HG02642 (cell line): ENCODE data around the gene TMEM69.
"Not testable (repeated sequence)": the region's sequence is repeated elsewhere in the genome, so short reads cannot be mapped to it uniquely, and the experiment has no call there.

Source experiments
- ATAC-seq: cut with Tn5 transposase; IDR thresholded peaks from one replicate; pipeline ENCODE4 v1.9.1; 2021; ENCODE audit warnings: mild to moderate bottlenecking; ENCODE audit not compliant: unreplicated experiment, poor library complexity

TMEM69 gene

DNA sequence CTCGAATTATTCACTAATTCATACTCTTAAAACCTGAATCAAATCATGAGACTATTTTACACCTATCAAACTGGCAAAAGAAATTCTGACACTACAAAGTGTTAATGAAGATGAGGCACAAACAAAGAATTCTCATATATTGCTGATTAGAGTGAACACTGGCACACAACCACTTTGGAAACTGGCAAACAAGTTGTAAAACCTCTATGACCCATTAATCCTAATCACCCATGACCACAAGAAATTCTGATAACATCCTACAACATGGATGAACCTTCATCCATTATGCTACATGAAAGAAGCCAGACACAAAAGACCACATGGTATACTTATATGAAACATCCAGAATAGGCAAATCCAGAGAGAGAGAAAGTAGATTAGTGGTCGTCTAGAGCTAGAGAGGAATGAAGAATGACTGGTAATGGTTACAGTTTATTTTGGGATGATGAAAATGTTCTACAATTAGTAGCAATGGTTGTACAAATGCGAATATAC lies 10.2 kb upstream of the TMEM69 start:
- ATAC-seq = no peak

GRCh38 chr1:45678489-45678888 lies 9.5 kb upstream of the TMEM69 start:
- no peak for ATAC-seq

- no peak for ATAC-seq
Measured at GRCh38 chr1:45679123-45679522, 8.9 kb upstream of the TMEM69 start.

- no peak for ATAC-seq
Measured at GRCh38 chr1:45682942-45683341, 5.0 kb upstream of the TMEM69 start.

DNA sequence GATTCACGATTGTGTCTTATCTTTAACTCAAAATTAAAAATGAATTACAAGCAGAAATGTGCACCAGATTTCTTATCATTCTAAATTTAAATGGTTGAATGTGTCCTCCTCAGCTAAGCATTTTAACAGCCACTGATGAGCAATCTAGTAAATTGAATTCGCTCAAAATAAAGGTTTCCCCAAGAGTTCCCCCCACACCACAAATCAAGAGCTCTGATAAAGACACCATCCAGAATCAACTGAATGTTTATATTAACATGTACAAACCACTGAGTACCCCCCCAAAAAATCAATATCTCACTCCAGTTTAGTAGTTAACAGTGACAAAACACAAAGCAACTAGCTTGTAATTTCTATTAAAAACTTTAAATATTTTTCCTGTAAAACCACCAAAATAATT lies 3.6 kb upstream of the TMEM69 start:
- ATAC-seq = no peak

GRCh38 chr1:45685308-45686014 lies 2.5 kb upstream of the TMEM69 start:
- no peak for ATAC-seq

DNA sequence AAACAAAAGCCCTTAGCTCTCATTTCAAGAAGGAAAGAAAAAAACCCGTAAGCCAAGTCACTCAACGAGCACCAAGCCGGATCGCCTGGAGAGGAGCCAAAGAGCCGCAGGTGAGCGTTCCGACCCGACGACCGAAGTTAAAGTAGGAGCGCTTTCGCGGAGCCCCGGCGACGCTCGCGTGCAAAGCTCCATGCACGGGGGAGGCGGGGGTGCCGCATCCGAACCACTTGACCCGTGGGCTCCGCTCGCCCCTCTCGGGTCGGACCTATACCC lies 2.0 kb upstream of the TMEM69 start:
- peak; percentile 9 for ATAC-seq

- peak; percentile 65 for ATAC-seq
Measured at GRCh38 chr1:45686288-45687013, 1.5 kb upstream of the TMEM69 start, which contains the start of gene GPBP1L1. TSS of gene GPBP1L1 (minus strand) at chr1:45686533. CDS start at chr1:45659087, 27,446 bp downstream.

DNA sequence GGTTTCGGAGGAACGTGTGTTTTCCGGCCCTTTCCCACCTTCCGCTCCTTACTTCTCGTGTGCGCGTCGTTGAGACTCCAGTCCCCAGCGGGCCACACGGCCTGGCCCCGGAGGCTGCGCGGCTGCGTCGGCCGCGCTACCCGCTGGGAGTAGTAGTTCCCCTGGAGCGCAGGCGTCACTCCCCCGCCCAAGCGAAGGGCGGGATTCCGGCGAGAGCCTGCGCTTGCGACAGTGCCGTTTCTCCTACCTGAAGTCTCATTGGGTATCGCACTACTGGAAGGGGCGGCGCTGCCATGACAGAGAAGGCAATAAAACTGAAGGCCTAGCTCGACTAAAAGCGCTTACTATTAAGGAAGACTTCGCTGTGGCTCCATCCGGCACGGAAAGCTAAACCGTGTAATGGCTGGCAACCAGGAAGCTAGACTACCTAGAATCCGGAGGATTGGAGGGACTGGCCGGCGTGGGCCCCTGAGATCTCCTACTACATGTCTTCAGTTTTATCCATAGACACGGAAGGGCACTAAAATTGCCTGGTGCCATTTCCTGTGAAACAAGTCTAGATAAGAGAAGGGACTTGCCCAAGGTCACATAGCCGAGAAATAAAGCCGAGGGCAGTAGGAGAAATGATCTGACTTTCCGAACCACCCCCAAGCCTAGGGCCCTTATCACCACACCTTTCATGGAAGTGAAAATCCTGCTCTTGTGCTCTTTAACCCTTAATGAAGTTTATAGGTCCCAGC lies 797 bp upstream of the TMEM69 start:
- ATAC-seq = peak; percentile 83

- not testable (repeated sequence) for ATAC-seq
Measured at GRCh38 chr1:45693811-45694210, 5.8 kb downstream of the TMEM69 start.

DNA sequence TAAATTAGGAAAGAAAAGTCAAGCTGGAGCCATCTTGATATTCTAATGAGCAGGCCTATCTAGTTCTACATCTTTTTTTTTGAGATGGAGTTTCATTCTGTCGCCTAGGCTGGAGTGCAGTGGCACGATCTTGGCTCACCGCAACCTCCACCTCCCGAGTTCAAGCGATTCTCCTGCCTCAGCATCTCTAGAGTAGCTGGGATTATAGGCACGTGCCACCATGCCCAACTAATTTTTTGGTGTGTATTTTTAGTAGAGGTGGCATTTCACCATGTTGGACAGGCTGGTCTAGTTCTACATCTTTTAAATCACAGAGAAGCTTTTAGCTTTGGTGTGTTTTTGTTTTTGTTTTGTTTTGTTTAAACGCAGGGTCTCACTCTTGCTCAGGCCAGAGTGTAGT lies 6.8 kb downstream of the TMEM69 start:
- no peak for ATAC-seq

DNA sequence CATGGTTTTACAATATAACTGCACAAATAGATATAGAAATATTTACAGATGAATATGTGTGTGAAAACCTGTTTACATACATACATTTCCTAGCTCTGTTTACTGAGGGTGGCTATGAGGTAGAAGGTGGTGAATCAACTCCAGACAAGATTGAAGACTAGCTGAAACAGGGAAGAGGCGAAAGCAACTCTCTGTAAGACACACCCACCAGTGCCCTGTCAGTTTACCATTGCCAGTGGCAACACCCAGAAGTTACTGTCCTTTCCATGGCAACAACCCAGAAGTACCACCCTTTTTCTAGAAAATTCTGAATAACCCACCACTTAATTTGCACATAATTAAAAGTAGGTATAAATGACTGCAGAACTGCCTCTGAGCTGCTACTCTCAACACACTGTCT lies 16.7 kb downstream of the TMEM69 start:
- no peak for ATAC-seq

- ATAC-seq = no peak
Measured at GRCh38 chr1:45713711-45714110, 25.7 kb downstream of the TMEM69 start.

DNA sequence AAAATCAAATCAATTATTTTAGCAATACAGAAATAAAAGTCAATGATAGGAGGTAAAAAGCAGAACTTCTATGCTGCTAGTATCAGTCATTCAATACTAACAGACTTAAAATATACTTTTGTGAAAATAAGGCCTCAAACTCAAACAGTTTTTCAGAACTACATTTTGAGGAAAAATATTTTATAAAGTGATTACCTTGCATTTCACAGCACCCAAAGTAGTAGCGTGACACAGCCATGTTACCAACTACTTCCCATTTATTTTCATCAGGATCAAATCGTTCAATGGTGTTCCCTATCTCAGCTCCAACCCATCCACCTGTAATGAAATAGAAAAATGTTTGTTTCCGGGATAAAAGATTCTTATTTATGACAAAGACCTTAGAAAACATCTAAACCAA lies 28.7 kb downstream of the TMEM69 start:
- no peak for ATAC-seq

DNA sequence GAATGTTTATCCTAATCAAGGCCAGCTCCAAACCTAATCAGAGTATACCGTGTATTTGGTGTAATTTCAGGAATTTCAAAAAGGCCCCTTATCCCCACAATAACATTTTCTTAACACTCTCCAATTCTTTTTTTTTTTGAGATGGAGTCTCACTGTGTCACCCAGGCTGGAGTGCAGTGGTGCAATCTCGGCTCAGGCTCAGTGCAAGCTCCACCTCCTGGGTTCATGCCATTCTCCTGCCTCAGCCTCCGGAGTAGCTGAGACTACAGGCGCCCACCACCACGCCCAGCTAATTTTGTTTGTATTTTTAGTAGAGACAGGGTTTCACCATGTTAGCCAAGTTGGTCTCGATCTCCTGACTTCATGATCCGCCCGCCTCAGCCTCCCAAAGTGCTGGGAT lies 29.4 kb downstream of the TMEM69 start:
- not testable (repeated sequence) for ATAC-seq

DNA sequence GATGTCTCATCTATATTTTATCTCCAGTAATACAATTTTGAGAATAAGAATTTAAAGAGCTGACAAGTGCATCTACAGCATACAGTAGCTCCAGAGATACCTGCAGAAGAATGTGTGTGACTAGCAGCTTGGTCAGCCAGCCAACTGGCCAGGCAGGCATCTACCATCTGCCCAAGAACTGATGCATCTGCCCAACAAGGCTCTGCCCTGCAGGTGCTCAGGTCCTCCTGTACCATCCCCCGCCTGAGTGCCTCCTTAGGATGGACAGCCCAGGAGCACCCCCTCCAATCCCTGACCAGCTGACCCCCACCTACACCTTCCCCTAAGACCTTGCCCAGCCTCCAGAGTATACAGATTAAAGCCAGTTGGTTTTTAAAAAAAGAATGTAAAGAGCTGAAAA lies 30.3 kb downstream of the TMEM69 start:
- no peak for ATAC-seq

- no peak for ATAC-seq
Measured at GRCh38 chr1:45721207-45721606, 33.2 kb downstream of the TMEM69 start.

DNA sequence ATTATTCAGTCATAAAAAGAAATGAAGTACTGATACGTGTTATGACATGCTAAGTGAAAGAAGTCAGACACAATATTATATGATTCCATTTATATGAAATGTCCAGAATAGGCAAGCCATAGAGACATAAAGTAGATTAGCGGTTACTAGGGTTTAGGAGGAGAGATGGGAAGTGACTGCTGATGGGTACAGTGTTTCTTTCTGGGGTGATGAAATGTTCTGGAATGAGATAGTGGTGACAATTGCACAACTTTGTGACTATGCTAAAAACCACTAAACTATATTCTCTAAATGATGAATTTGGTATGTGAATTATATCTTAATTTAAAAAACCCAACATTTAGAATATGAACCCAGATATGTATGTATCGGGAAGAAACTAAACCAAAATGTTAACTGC lies 34.8 kb downstream of the TMEM69 start:
- ATAC-seq = no peak

GRCh38 chr1:45723248-45723930 lies 35.4 kb downstream of the TMEM69 start:
- ATAC-seq = no peak

DNA sequence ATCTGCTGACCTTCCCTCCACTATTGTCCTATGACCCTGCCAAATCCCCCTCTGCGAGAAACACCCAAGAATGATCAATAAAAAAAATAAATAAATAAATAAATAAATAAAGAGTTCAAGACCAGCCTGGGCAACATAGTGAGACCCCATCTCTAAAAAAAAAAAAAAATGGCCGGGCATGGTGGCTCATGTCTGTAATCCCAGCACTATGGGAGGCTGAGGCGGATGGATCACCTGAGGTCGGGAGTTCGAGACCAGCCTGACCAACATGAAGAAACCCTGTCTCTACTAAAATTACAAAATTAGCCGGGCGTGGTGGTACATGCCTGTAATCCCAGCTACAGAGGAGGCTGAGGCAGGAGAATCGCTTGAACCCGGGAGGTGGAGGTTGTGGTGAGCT lies 38.0 kb downstream of the TMEM69 start:
- not testable (repeated sequence) for ATAC-seq
